Ovary (tissue), 9 donors: ENCODE results near the gene BORCS5. TPM values are rescaled to one million over a fixed set of nuclear protein-coding genes. Genes with fewer than 3 reads are reported as not detected.

ENCODE experiments used
- DNase-seq, 5 donors: peaks; one replicate each; pipeline ENCODE4 v3.0.0-alpha.2; 2019 to 2020
- H3K27ac ChIP-seq, 2 donors: fragments of 200-600 bp; one replicate each; pipeline versions ENCODE4 v1.5.1 to v1.8.0; 2019 to 2022
- H3K27me3 ChIP-seq: fragments of 200-600 bp; one replicate; pipeline ENCODE4 v1.8.0; 2022
- H3K36me3 ChIP-seq: fragments of 200-600 bp; sonication (generic); one replicate; pipeline ENCODE4 v1.5.1; 2019
- H3K4me1 ChIP-seq: one replicate; pipeline ENCODE4 v1.8.1; 2013; ENCODE audit warnings: mild to moderate bottlenecking, moderate library complexity; ENCODE audit not compliant: insufficient read depth
- H3K4me3 ChIP-seq: fragments of 200-600 bp; sonication (generic); one replicate; pipeline ENCODE4 v1.5.1; 2017
- H3K9me3 ChIP-seq, 2 donors: fragments of 200-600 bp in 1 of 2; sonication (generic) in 1 of 2; one replicate each; pipeline versions ENCODE4 v1.5.1 to v1.8.1; 2013 to 2019; ENCODE audit warnings: mild to moderate bottlenecking in 1 of 2, moderate library complexity in 1 of 2
- EP300 ChIP-seq: sonication (generic); formaldehyde crosslinking; IDR thresholded peaks from one replicate; pipeline ENCODE4 v1.6.1; 2017; ENCODE audit warnings: antibody characterized with exemption
- POLR2A ChIP-seq: fragments of 450-650 bp; IDR thresholded peaks from one replicate; pipeline ENCODE4 v1.6.1; 2017; ENCODE audit warnings: antibody characterized with exemption, mild to moderate bottlenecking, moderate library complexity
- WGBS, 3 donors: extraction: QIAGEN DNeasy Blood & Tissue Kit in 1 of 3; methylation state at CpG; one replicate each; pipeline versions ENCODE4 v1.1.5 to v1.1.7; 2013 to 2017; 5-methylcytosine and 5-hydroxymethylcytosine counted together
- intact Hi-C, 4 donors: fragments of 100-400 bp; cut with DNase I; formaldehyde crosslinking; loops; one replicate each; pipeline versions ENCODE4 v1.11.0 to v1.15.1; 2022 to 2023
- polyA plus RNA-seq, 2 donors: library from polyadenylated mRNA; stranded (reverse); fragments of 200-250 nt in 1 of 2; fragments of 350-450 nt in 1 of 2; fragmentation: Illumina TruSeq in 1 of 2; extraction: RNeasy Lipid Tissue Mini Kit (QIAGEN cat#74804) in 1 of 2; gene quantifications; one replicate each; pipeline ENCODE4 v1.2.3, GENCODE V29; 2013 to 2014
- total RNA-seq, 7 donors: library from RNA; depleted of rRNA in 2 of 7; stranded (reverse); fragments of >200 nt in 2 of 7; fragmentation: NEBNext Ultra II Directional in 3 of 7; extraction: Animal tissue kit (Norgen Biotek cat#: 25700) in 3 of 7; gene quantifications; one replicate each; pipeline versions ENCODE4 v1.1.0 to v1.2.4, GENCODE V29; 2016 to 2023
- TF ChIP-seq, protein P1 (sequence below), 3 donors: fragments of 450-650 bp in 2 of 3; fragments of 200-600 bp in 1 of 3; IDR thresholded peaks; one replicate each; pipeline versions ENCODE4 v1.5.1 to v1.8.0; 2016 to 2022; ENCODE audit warnings: antibody characterized with exemption in 3 of 3, mild to moderate bottlenecking in 1 of 3
- donor health status: DM: no; HTN: no; CAD: no; lungs with moderate emphysema.
- donor health status: DM: no; HTN: no; CAD: no.
- donor health status: Bipolar disorder and iron deficiency.
- donor health status: DM: yes; HTN: yes; CAD: no.
- donor health status: DM: no; HTN: no; CAD: no.
- donor health status: DM: yes; HTN: yes; CAD: no.

The BORCS5 gene
- total and polyA plus RNA-seq, 9 donors: 6.2 to 20.4 (median 11.5) TPM

DNA sequence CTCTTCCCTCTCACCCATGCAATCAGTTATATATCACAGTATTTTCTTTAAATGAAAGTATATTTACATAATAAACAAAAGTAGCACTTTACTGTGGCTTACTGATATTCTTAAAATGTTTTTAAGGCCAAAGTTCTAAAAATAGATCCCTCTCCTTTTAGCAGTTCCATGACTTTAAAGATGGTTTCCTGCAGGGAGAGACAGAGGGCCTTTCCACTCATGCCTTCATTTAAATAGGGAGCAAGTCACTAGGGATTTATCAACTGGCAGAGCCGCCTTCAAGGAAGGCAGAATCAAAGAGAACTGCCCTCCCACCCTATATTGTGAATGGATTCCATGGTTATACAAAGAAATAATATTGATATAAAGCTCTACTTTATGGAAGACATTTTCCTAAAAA lies 150.2 kb downstream of the BORCS5 start:
- Histone ChIP-seq H3K4me3 (no peak overlapping the region), H3K36me3 (no peaks in the 10 kb centered on the region), H3K9me3 (no peaks in the 10 kb centered on the region), H3K27ac (peak overlapping the region in 1 of 2 donors; percentile 61), H3K4me1 (peaks cover 7% of the 10 kb centered on the region), H3K27me3 (no peaks in the 10 kb centered on the region)
- DNase-seq: no peak
- intact Hi-C loops: no loop called here
- no peak for TF ChIP-seq POLR2A
- no peak for TF ChIP-seq EP300
- TF ChIP-seq, protein P1, sequence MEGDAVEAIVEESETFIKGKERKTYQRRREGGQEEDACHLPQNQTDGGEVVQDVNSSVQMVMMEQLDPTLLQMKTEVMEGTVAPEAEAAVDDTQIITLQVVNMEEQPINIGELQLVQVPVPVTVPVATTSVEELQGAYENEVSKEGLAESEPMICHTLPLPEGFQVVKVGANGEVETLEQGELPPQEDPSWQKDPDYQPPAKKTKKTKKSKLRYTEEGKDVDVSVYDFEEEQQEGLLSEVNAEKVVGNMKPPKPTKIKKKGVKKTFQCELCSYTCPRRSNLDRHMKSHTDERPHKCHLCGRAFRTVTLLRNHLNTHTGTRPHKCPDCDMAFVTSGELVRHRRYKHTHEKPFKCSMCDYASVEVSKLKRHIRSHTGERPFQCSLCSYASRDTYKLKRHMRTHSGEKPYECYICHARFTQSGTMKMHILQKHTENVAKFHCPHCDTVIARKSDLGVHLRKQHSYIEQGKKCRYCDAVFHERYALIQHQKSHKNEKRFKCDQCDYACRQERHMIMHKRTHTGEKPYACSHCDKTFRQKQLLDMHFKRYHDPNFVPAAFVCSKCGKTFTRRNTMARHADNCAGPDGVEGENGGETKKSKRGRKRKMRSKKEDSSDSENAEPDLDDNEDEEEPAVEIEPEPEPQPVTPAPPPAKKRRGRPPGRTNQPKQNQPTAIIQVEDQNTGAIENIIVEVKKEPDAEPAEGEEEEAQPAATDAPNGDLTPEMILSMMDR (IDR thresholded peaks at IDR 0.05): no peak
- 18 to 47% (median 24%) methylated on average over 1 of the region's 1 CpG for WGBS, 3 donors

DNA sequence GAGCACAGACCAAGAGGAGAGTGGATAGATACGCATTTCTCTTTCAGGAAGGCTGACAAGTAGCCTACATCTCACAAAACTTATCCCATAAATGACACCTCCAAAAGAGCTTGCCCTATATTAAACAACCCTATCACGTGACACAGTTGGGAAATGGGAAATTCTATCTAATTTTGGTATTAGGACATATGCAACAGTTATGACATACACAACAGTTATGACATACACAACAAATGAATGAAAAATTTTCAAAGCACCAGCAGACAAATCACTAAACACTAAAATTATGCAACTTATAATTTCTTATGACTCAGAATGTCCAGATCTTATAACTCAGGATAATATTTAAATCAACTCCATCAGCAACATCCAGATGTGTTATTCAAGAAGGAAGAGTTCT lies 151.7 kb downstream of the BORCS5 start:
- peaks cover 7% of the 10 kb centered on the region for H3K4me1 ChIP-seq
- TF ChIP-seq, protein P1 (IDR thresholded peaks at IDR 0.05): no peak
- DNase-seq: no peak
- H3K27me3 ChIP-seq: no peaks in the 10 kb centered on the region
- intact Hi-C loops: no loop called here
- no peak overlapping the region for H3K27ac ChIP-seq
- no peaks in the 10 kb centered on the region for H3K36me3 ChIP-seq
- H3K4me3 ChIP-seq: no peak overlapping the region
- WGBS, 3 donors: 95 to 98% (median 95%) methylated on average over 2 of the region's 2 CpGs
- H3K9me3 ChIP-seq: no peaks in the 10 kb centered on the region

DNA sequence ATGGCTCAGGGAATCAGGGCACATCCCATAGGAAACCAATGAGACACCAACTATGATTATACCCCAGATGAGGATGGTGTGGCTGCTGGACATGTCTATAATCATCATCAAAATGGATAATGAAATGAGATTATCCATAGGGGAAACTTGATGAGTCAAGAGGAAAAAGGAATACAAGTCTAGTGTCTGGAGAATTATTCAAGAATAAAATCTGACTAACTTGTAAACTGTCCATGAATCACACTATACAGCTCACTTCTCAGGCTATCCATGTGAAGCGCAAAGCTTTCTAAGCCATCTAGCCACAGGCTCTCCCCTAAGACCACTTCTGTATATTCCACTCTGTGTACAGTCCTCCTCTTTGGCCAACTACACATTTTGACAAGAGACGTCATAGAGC lies 153.3 kb downstream of the BORCS5 start:
- no peak for TF ChIP-seq EP300
- no peak for TF ChIP-seq POLR2A
- TF ChIP-seq, protein P1 (IDR thresholded peaks at IDR 0.05): no peak
- 98 to 100% (median 99%) methylated on average over 2 of the region's 2 CpGs for WGBS, 3 donors
- Histone ChIP-seq H3K36me3 (no peaks in the 10 kb centered on the region), H3K27me3 (no peaks in the 10 kb centered on the region), H3K27ac (no peak overlapping the region), H3K4me1 (peaks cover 6% of the 10 kb centered on the region), H3K9me3 (no peaks in the 10 kb centered on the region), H3K4me3 (no peak overlapping the region)
- intact Hi-C loops: no loop called here
- no peak for DNase-seq

DNA sequence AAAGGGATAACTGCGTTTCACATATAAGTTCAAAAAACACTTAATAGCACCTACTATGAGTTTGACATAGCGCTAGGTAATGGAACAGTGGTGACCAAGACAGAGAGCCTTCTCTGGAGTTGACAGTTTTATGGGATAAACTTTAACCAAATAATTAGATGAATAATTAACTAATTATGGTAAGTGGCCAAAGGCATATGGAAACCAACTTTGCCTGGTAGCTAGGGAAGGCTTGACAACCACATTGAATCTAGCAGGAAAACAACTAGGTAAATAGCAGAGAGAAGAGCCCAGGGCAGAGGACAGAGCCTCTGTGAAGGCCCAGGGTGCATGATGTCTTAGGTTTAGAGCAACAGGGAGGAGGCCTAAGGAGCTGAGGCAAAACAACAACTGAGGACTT lies 153.7 kb downstream of the BORCS5 start:
- Histone ChIP-seq H3K27ac (no peak overlapping the region), H3K27me3 (no peaks in the 10 kb centered on the region), H3K9me3 (no peaks in the 10 kb centered on the region), H3K36me3 (no peaks in the 10 kb centered on the region), H3K4me1 (peaks cover 4% of the 10 kb centered on the region), H3K4me3 (no peak overlapping the region)
- 96 to 97% (median 97%) methylated on average over 2 of the region's 2 CpGs for WGBS, 3 donors
- TF ChIP-seq POLR2A (no peak), EP300 (no peak)
- TF ChIP-seq, protein P1 (IDR thresholded peaks at IDR 0.05): no peak
- intact Hi-C loops: no loop called here
- DNase-seq: no peak
